ENCODE measurements around the gene TOMM70.

DNA sequence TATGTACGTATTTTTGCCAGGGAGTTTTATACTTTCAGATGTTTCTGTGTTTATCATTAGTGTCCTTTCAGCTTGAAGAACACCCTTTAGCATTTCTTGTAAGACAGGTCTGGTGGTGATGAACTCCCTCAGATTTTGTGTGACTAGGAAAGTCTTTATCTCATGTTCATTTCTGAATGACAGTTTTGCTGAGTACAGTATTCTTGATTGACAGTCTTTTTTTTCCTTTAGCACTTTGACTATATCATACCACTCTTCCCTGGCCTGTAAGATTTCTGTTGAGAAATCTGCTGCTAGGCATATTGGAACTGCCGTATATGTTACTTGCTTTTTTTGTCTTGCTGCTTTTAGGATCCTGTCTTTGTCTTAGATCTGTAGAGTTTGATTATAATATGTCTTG, 6.3 kb upstream of the TOMM70 start:
- TF ChIP-seq, protein P1, sequence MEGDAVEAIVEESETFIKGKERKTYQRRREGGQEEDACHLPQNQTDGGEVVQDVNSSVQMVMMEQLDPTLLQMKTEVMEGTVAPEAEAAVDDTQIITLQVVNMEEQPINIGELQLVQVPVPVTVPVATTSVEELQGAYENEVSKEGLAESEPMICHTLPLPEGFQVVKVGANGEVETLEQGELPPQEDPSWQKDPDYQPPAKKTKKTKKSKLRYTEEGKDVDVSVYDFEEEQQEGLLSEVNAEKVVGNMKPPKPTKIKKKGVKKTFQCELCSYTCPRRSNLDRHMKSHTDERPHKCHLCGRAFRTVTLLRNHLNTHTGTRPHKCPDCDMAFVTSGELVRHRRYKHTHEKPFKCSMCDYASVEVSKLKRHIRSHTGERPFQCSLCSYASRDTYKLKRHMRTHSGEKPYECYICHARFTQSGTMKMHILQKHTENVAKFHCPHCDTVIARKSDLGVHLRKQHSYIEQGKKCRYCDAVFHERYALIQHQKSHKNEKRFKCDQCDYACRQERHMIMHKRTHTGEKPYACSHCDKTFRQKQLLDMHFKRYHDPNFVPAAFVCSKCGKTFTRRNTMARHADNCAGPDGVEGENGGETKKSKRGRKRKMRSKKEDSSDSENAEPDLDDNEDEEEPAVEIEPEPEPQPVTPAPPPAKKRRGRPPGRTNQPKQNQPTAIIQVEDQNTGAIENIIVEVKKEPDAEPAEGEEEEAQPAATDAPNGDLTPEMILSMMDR (IDR thresholded peaks at IDR 0.05; ENCODE audit: low read length) = no peak
- TF ChIP-seq EZH2 (IDR thresholded peaks at IDR 0.05; ENCODE audit: borderline replicate concordance, low read length) = no peak
